IMR-90 (cell line): ENCODE measurements around the gene GRK5. TPM values are rescaled to one million over a fixed set of nuclear protein-coding genes. Genes with fewer than 3 reads are reported as not detected.

Experiments used
- ATAC-seq: fragments of 200-7000 bp; cut with Tn5 transposase; 2 replicates; pipeline ENCODE4 v1.9.1; 2020; ENCODE audit warnings: low read depth, mild to moderate bottlenecking, moderate library complexity
- BruUV-seq: library from RNA; stranded (reverse); fragments of 400-500 nt; replicated peaks from 2 replicates; lab custom pipeline; 2021; lab: Mats Ljungman, UMichigan
- CTCF ChIA-PET: fragments of 300-600 bp; formaldehyde crosslinking; extraction: SDS; loops from one replicate; lab custom pipeline; 2021; ENCODE audit warnings: antibody characterized with exemption; lab: Yijun Ruan, JAX
- POLR2A ChIA-PET: fragments of 300-600 bp; sonication (Branson Sonifier 250); formaldehyde crosslinking; loops from one replicate; lab custom pipeline; 2022; ENCODE audit warnings: antibody characterized with exemption; ENCODE audit not compliant: unreplicated experiment; lab: Charles Lee
- DNase-seq: peaks from one replicate; pipeline ENCODE4 v3.0.0; 2013
- H2AFZ ChIP-seq: replicated peaks from 2 replicates; pipeline ENCODE3; 2013; ENCODE audit warnings: low read length, mild to moderate bottlenecking; ENCODE audit not compliant: poor library complexity
- H2AK5ac ChIP-seq: 2 replicates; pipeline ENCODE4 v1.6.1; 2013; ENCODE audit warnings: low read depth, low read length, inconsistent platforms
- H2AK9ac ChIP-seq: replicated peaks from 2 replicates; pipeline ENCODE3; 2013; ENCODE audit warnings: mild to moderate bottlenecking, low read depth, low read length, moderate library complexity; ENCODE audit not compliant: poor library complexity
- H2BK120ac ChIP-seq: 2 replicates; pipeline ENCODE4 v1.6.1; 2013; ENCODE audit warnings: low read depth, low read length, inconsistent platforms
- H2BK15ac ChIP-seq: 3 replicates; pipeline ENCODE4 v1.6.1; 2013; ENCODE audit warnings: low read depth, low read length, inconsistent platforms
- H2BK20ac ChIP-seq: 2 replicates; pipeline ENCODE4 v1.6.1; 2013; ENCODE audit warnings: low read depth, mild to moderate bottlenecking, inconsistent platforms, low read length, moderate library complexity
- H2BK5ac ChIP-seq: 2 replicates; pipeline ENCODE4 v1.6.1; 2013; ENCODE audit warnings: mild to moderate bottlenecking, low read depth, low read length, inconsistent platforms; ENCODE audit not compliant: poor library complexity, severe bottlenecking
- H3K14ac ChIP-seq: replicated peaks from 2 replicates; pipeline ENCODE4 v1.6.1; 2013; ENCODE audit warnings: low read depth, low read length, inconsistent platforms
- H3K18ac ChIP-seq: 2 replicates; pipeline ENCODE4 v1.6.1; 2013; ENCODE audit warnings: low read depth, low read length, control low read depth
- H3K23ac ChIP-seq: 2 replicates; pipeline ENCODE4 v1.6.1; 2013; ENCODE audit warnings: low read depth, low read length, inconsistent platforms
- H3K27ac ChIP-seq: 2 replicates; pipeline ENCODE4 v1.5.1; 2013; ENCODE audit warnings: mild to moderate bottlenecking, control low read depth, low read length; ENCODE audit not compliant: insufficient read depth
- H3K27me3 ChIP-seq: 2 replicates; pipeline ENCODE4 v1.6.1; 2013; ENCODE audit warnings: low read length; ENCODE audit not compliant: control insufficient read depth, insufficient read depth
- H3K36me3 ChIP-seq: 2 replicates; pipeline ENCODE4 v1.6.1; 2013; ENCODE audit warnings: low read length, mixed read lengths; ENCODE audit not compliant: control insufficient read depth, insufficient read depth
- H3K4ac ChIP-seq: 2 replicates; pipeline ENCODE4 v1.6.1; 2013; ENCODE audit warnings: low read depth, low read length, inconsistent platforms
- H3K4me1 ChIP-seq: 2 replicates; pipeline ENCODE4 v1.6.1; 2013; ENCODE audit warnings: low read length, mixed read lengths; ENCODE audit not compliant: control insufficient read depth, insufficient read depth
- H3K4me2 ChIP-seq: 2 replicates; pipeline ENCODE4 v1.6.1; 2013; ENCODE audit warnings: low read depth, mild to moderate bottlenecking, control low read depth, low read length, moderate library complexity
- H3K4me3 ChIP-seq: 2 replicates; pipeline ENCODE4 v1.5.1; 2013; ENCODE audit warnings: low read depth, mild to moderate bottlenecking, control low read depth, low read length, moderate library complexity; ENCODE audit not compliant: insufficient read depth
- H3K56ac ChIP-seq: 2 replicates; pipeline ENCODE4 v1.6.1; 2013; ENCODE audit warnings: low read length, inconsistent platforms; ENCODE audit not compliant: insufficient read depth; ENCODE audit errors: extremely low read depth
- H3K79me1 ChIP-seq, 2 experiments: 2 replicates each; pipeline ENCODE4 v1.6.1; 2013; ENCODE audit warnings: low read length in 2 of 2, inconsistent platforms in 1 of 2, low read depth in 1 of 2
- H3K9ac ChIP-seq: 2 replicates; pipeline ENCODE4 v1.6.1; 2013; ENCODE audit warnings: low read depth, low read length, control low read depth
- H3K9me1 ChIP-seq: 2 replicates; pipeline ENCODE4 v1.6.1; 2013; ENCODE audit warnings: low read length, inconsistent platforms; ENCODE audit not compliant: insufficient read depth
- H3K9me3 ChIP-seq: 2 replicates; pipeline ENCODE4 v1.6.1; 2013; ENCODE audit warnings: low read length; ENCODE audit not compliant: control insufficient read depth, insufficient read depth
- H4K20me1 ChIP-seq: 2 replicates; pipeline ENCODE4 v1.6.1; 2013; ENCODE audit warnings: low read length, inconsistent platforms; ENCODE audit not compliant: insufficient read depth
- H4K5ac ChIP-seq: 2 replicates; pipeline ENCODE4 v1.6.1; 2013; ENCODE audit warnings: mild to moderate bottlenecking, low read depth, low read length, control low read depth
- H4K8ac ChIP-seq, 2 experiments: 2 replicates each; pipeline ENCODE4 v1.6.1; 2013; ENCODE audit warnings: low read depth in 2 of 2, low read length in 2 of 2, control low read depth in 1 of 2, inconsistent platforms in 1 of 2
- H4K91ac ChIP-seq: 2 replicates; pipeline ENCODE4 v1.6.1; 2013; ENCODE audit warnings: low read depth, low read length, inconsistent platforms; ENCODE audit not compliant: insufficient read depth
- BHLHE40 ChIP-seq: fragments of 150-350 bp; IDR thresholded peaks from 2 replicates; pipeline ENCODE4 v1.6.1; 2016; ENCODE audit warnings: mild to moderate bottlenecking, low read depth, low read length
- CEBPB ChIP-seq: IDR thresholded peaks from 2 replicates; pipeline ENCODE4 v1.6.1; 2012; ENCODE audit warnings: low read depth, low read length, improper control_type of control experiment
- ELK1 ChIP-seq: fragments of 150-350 bp; IDR thresholded peaks from 2 replicates; pipeline ENCODE4 v1.6.1; 2016; ENCODE audit warnings: low read depth, mild to moderate bottlenecking, low read length, moderate library complexity, borderline replicate concordance
- FOS ChIP-seq: fragments of 150-350 bp; IDR thresholded peaks from 2 replicates; pipeline ENCODE4 v1.6.1; 2016; ENCODE audit warnings: low read depth, low read length
- MAFK ChIP-seq: IDR thresholded peaks from 2 replicates; pipeline ENCODE4 v1.6.1; 2012; ENCODE audit warnings: low read depth, low read length, improper control_type of control experiment
- MXI1 ChIP-seq: IDR thresholded peaks from 2 replicates; pipeline ENCODE4 v1.6.1; 2012; ENCODE audit warnings: low read depth, mild to moderate bottlenecking, low read length, moderate library complexity, borderline replicate concordance
- RCOR1 ChIP-seq: IDR thresholded peaks from 2 replicates; pipeline ENCODE4 v1.6.1; 2012; ENCODE audit warnings: mild to moderate bottlenecking, low read length, improper control_type of control experiment; ENCODE audit not compliant: insufficient replicate concordance
- RFX5 ChIP-seq: IDR thresholded peaks from 2 replicates; pipeline ENCODE4 v1.8.0; 2012; ENCODE audit warnings: low read depth, mild to moderate bottlenecking, low read length, moderate library complexity
- USF2 ChIP-seq: fragments of 150-350 bp; IDR thresholded peaks from 2 replicates; pipeline ENCODE4 v1.6.1; 2017; ENCODE audit warnings: mild to moderate bottlenecking, antibody characterized with exemption, low read length, low read depth
- WGBS, 2 experiments: methylation state at CpG; one replicate each; pipeline versions ENCODE4 v1.1.5 to v1.1.7; 2013; ENCODE audit warnings: missing lambda C conversion rate in 2 of 2; ENCODE audit not compliant: insufficient read length in 1 of 2; ENCODE audit errors: extremely low coverage in 2 of 2; 5-methylcytosine and 5-hydroxymethylcytosine counted together
- dilution Hi-C: fragments of 300-500 bp; cut with HindIII; formaldehyde crosslinking; loops from one replicate; pipeline ENCODE4 v1.14.3; 2018; ENCODE audit warnings: low sequenced_read_pairs; ENCODE audit not compliant: unreplicated experiment
- in situ Hi-C: fragments of 300-500 bp; cut with MboI; formaldehyde crosslinking; loops from 3 replicates; pipeline ENCODE4 v1.14.3; 2019; ENCODE audit warnings: low sequenced_read_pairs, inconsistent platforms, mixed read lengths
- intact Hi-C: fragments of 100-400 bp; cut with micrococcal nuclease; formaldehyde crosslinking; loops from 2 replicates; pipeline ENCODE4 v1.10.0; 2022
- polyA plus RNA-seq, 3 experiments: library from polyadenylated mRNA; depleted of rRNA; stranded (reverse); fragments of >200 nt; gene quantifications; 2 replicates each; pipeline ENCODE4 v1.2.3, GENCODE V29; 2012; ENCODE audit warnings: low replicate concordance in 1 of 3
- total RNA-seq: library from RNA; depleted of rRNA; stranded (reverse); fragments of >200 nt; gene quantifications from 2 replicates; pipeline ENCODE4 v1.2.3, GENCODE V29; 2012

The GRK5 gene
- total and polyA plus RNA-seq, 2 of the 4 experiments (the other 2 are of a cell fraction): 12.9 to 16.3 TPM

DNA sequence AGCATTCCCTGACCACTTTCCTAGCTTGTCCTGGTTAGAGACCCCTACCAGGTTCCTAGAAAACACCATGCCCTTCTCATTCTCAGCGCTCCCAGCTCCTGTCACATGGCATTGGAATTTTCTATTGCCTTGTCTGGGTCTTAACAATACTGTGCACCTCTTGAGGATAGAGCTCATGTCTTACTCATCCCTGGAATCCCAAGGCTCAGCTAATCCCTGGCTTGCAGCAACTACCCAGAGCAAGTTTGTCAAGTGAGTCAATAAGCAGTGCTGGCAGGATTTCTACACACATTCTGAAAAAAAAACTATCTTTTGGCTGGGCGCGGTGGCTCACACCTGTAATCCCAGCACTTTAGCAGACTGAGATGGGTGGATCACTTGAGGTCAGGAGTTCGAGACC lies 17.0 kb upstream of the GRK5 start:
- Histone ChIP-seq H2BK20ac (peak overlapping the region; percentile 65), H4K91ac (peak overlapping the region; percentile 18), H3K18ac (peak overlapping the region; percentile 5), H3K4ac (peak overlapping the region; percentile 50), H2BK5ac (peak overlapping the region; percentile 61), H4K20me1 (peaks cover 7% of the 10 kb centered on the region; the same call in 1 of the 2 replicates), H3K23ac (peak overlapping the region; percentile 32), H3K36me3 (no peaks in the 10 kb centered on the region), H3K9ac (no peak overlapping the region), H4K5ac (peak overlapping the region; percentile 6), H3K27ac (peak overlapping the region; percentile 68), H3K4me2 (peak overlapping the region; percentile 45), H3K14ac (peak overlapping the region; percentile 54), H2AK5ac (peak overlapping the region; percentile 69), H2BK15ac (peak overlapping the region; percentile 37; the same call in 1 of the 3 replicates), H2AFZ (peak overlapping the region; percentile 9), H3K9me1 (no peaks in the 10 kb centered on the region; the same call in 1 of the 2 replicates), H3K4me1 (0 out of 2 replicates have a peak, but pooled peaks cover 4% of the 10 kb centered on the region), H2BK120ac (peak overlapping the region; percentile 48), H2AK9ac (no peak overlapping the region), H3K4me3 (no peak overlapping the region), H3K9me3 (no peaks in the 10 kb centered on the region), H4K8ac (peak overlapping the region in 1 of 2 experiments; percentile 69; a peak in 2 of 4 replicates), H3K27me3 (no peaks in the 10 kb centered on the region), H3K56ac (peak overlapping the region; percentile 35), H3K79me1 (no peaks in the 10 kb centered on the region)
- TF ChIP-seq FOS (peak; percentile 70), RCOR1 (peak; percentile 64), MXI1 (0 out of 2 replicates have a peak, but pooled peaks have one; percentile 29), USF2 (peak; percentile 81), RFX5 (no peak), ELK1 (no peak), BHLHE40 (peak; percentile 44; the same call in 1 of the 2 replicates), MAFK (peak; percentile 60; the same call in 1 of the 2 replicates), CEBPB (peak; percentile 90)
- intact Hi-C loops (no loop called here), in situ Hi-C loops (loop anchor here (25.0 kb wide), 2 partner anchors 453 to 672 kb away; partner anchors contain the start of gene MCMBP), dilution Hi-C loops (no loop called here)
- CTCF ChIA-PET: interaction anchor here (1.1 to 2.9 kb wide), 2 partner anchors 9 to 53 kb away, joined by 4 to 27 read pairs; no protein-coding TSS in a partner anchor
- BruUV-seq: no TSS peak
- 32% methylated on average over 3 of the region's 4 CpGs; no CpG with 5 or more reads in 1 of the 2 experiments for WGBS, 2 experiments
- DNase-seq: peak; percentile 99
- POLR2A ChIA-PET: interaction anchor here (0.6 kb wide), 1 partner anchor 52 kb away, joined by 23 read pairs; no protein-coding TSS in a partner anchor
- peak; percentile 96 for ATAC-seq
